Ishikawa (cell line): ENCODE measurements around the gene C12orf76.

Experiments used
- CEBPB ChIP-seq: IDR thresholded peaks from 2 replicates; pipeline ENCODE4 v1.6.1; 2012
- CREB1 ChIP-seq: IDR thresholded peaks from 2 replicates; pipeline ENCODE4 v1.6.1; 2012; ENCODE audit warnings: low read depth
- EGR1 ChIP-seq: IDR thresholded peaks from 2 replicates; pipeline ENCODE4 v1.6.1; 2012
- EP300 ChIP-seq: IDR thresholded peaks from 2 replicates; pipeline ENCODE4 v1.6.1; 2012; ENCODE audit warnings: borderline replicate concordance
- FOXM1 ChIP-seq: IDR thresholded peaks from 2 replicates; pipeline ENCODE4 v1.6.1; 2012; ENCODE audit warnings: low read depth, borderline replicate concordance
- MAX ChIP-seq: IDR thresholded peaks from 2 replicates; pipeline ENCODE4 v1.6.1; 2012
- NFIC ChIP-seq: IDR thresholded peaks from 2 replicates; pipeline ENCODE4 v1.6.1; 2012
- RAD21 ChIP-seq: IDR thresholded peaks from 2 replicates; pipeline ENCODE4 v1.6.1; 2012; ENCODE audit warnings: low read depth
- TAF1 ChIP-seq: IDR thresholded peaks from 2 replicates; pipeline ENCODE4 v1.6.1; 2012; ENCODE audit warnings: low read depth, mild to moderate bottlenecking
- TCF12 ChIP-seq: IDR thresholded peaks from 2 replicates; pipeline ENCODE4 v1.6.1; 2012; ENCODE audit warnings: low read depth
- TEAD4 ChIP-seq: IDR thresholded peaks from 2 replicates; pipeline ENCODE4 v1.6.1; 2012
- YY1 ChIP-seq: IDR thresholded peaks from 2 replicates; pipeline ENCODE4 v1.6.1; 2012; ENCODE audit warnings: low read depth
- ZBTB7A ChIP-seq: IDR thresholded peaks from 2 replicates; pipeline ENCODE4 v1.6.1; 2012; ENCODE audit warnings: low read depth
- TF ChIP-seq, protein P1 (sequence below): IDR thresholded peaks from 2 replicates; pipeline ENCODE4 v1.6.1; 2012
- TF ChIP-seq, protein P2 (sequence below): IDR thresholded peaks from 2 replicates; pipeline ENCODE4 v1.6.1; 2012; ENCODE audit warnings: low read depth, mild to moderate bottlenecking

The C12orf76 gene

DNA sequence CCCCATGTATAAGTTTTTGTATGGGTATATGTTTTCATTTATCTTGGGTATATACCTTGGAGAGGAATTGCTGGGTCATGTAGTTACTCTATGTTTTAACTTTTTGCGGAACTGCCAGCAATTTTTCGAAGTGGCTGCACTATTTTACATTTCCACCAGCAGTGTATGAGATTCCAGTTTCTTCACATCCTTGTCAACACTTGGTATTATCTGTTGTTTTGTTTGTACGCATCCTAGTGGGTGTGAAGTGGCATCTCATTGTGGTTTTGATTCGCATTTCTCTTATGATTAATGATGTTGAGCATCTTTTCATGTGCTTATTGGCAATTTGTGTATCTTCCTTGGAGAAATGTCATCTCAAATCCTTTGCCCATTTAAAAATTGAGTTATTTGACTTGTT lies 42.2 kb downstream of the C12orf76 start:
- TF ChIP-seq FOXM1 (no peak), CREB1 (no peak), TEAD4 (no peak)

DNA sequence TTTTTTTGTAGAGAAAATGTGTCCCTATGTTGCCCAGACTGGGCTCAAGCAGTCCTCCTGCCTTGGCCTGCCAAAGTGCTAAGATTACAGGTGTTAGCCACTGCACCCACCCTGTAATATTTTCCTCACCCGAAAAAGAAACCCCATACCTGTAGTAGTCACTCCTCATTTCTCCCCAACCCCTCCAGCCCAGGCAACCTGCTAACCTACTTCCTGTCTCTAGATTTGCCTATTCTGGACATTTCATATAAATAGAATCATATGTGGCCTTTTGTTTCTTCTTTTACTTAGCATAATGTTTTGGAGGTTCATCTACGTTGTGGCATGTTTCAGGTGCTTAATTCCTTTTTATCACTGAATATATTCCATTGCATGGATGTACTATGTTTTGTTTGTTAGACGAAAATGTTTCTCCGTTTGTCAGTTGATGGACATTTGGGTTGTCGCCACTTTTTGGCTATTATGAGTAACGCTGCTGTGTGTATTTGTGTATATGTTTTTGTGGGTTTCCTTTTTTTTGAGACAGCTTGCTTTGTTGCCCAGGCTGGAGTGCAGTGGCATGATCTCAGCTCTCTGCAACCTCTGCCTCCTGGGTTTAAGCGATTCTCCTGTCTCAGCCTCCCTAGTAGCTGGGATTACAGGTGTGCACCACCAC lies 42.9 kb downstream of the C12orf76 start:
- no peak for TF ChIP-seq TEAD4
- TF ChIP-seq EP300 = no peak
- no peak for TF ChIP-seq RAD21
- TF ChIP-seq ZBTB7A = no peak
- TF ChIP-seq NFIC = no peak
- TF ChIP-seq, protein P1, sequence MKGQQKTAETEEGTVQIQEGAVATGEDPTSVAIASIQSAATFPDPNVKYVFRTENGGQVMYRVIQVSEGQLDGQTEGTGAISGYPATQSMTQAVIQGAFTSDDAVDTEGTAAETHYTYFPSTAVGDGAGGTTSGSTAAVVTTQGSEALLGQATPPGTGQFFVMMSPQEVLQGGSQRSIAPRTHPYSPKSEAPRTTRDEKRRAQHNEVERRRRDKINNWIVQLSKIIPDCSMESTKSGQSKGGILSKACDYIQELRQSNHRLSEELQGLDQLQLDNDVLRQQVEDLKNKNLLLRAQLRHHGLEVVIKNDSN = no peak
- no peak for TF ChIP-seq CREB1
- no peak for TF ChIP-seq MAX
- TF ChIP-seq TAF1 = no peak
- no peak for TF ChIP-seq CEBPB
- no peak for TF ChIP-seq EGR1
- TF ChIP-seq, protein P2, sequence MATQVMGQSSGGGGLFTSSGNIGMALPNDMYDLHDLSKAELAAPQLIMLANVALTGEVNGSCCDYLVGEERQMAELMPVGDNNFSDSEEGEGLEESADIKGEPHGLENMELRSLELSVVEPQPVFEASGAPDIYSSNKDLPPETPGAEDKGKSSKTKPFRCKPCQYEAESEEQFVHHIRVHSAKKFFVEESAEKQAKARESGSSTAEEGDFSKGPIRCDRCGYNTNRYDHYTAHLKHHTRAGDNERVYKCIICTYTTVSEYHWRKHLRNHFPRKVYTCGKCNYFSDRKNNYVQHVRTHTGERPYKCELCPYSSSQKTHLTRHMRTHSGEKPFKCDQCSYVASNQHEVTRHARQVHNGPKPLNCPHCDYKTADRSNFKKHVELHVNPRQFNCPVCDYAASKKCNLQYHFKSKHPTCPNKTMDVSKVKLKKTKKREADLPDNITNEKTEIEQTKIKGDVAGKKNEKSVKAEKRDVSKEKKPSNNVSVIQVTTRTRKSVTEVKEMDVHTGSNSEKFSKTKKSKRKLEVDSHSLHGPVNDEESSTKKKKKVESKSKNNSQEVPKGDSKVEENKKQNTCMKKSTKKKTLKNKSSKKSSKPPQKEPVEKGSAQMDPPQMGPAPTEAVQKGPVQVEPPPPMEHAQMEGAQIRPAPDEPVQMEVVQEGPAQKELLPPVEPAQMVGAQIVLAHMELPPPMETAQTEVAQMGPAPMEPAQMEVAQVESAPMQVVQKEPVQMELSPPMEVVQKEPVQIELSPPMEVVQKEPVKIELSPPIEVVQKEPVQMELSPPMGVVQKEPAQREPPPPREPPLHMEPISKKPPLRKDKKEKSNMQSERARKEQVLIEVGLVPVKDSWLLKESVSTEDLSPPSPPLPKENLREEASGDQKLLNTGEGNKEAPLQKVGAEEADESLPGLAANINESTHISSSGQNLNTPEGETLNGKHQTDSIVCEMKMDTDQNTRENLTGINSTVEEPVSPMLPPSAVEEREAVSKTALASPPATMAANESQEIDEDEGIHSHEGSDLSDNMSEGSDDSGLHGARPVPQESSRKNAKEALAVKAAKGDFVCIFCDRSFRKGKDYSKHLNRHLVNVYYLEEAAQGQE = no peak
- TF ChIP-seq FOXM1 = no peak
- no peak for TF ChIP-seq TCF12
- no peak for TF ChIP-seq YY1

DNA sequence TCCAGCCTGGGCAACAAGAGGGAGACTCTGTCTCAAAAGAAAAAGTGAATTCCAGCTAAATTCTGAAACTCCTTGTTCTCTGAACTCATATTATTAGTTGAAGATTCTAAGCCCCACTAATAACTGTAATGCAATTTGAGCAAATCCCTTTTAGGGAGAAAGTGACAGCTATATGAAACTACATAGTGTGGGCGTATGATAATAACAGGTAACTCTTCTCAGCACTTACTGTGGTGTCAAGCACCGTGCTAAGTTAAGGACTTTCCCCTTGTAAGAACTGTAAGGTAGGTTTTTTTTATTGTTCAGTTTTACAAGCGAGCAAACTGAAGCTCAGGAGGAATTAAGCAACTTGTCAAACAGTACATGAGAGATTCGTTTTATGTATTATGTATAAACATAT lies 43.7 kb downstream of the C12orf76 start:
- TF ChIP-seq TCF12 = no peak
- no peak for TF ChIP-seq YY1
- TF ChIP-seq, protein P1 = no peak
- no peak for TF ChIP-seq CEBPB
- no peak for TF ChIP-seq MAX
- no peak for TF ChIP-seq ZBTB7A
- no peak for TF ChIP-seq FOXM1
- TF ChIP-seq, protein P2 = no peak
- TF ChIP-seq NFIC = no peak
- TF ChIP-seq RAD21 = no peak
- no peak for TF ChIP-seq TEAD4
- TF ChIP-seq EP300 = no peak
- TF ChIP-seq TAF1 = no peak
- no peak for TF ChIP-seq EGR1
- TF ChIP-seq CREB1 = no peak

- TF ChIP-seq TAF1 (no peak), NFIC (no peak), ZBTB7A (no peak), EP300 (no peak), MAX (no peak), TEAD4 (no peak)
- TF ChIP-seq, protein P2 = no peak
Measured at GRCh38 chr12:110002676-110003515, 45.4 kb downstream of the C12orf76 start.
